ENCODE measurements around the gene TMEM128. TPM values are rescaled to one million over a fixed set of nuclear protein-coding genes. Genes with fewer than 3 reads are reported as not detected.

TMEM128 gene
- total and polyA plus RNA-seq, 2 of the 13 experiments (the other 11 are each of a cell fraction or from before 2014, with no cell fraction given): 19.4 to 27.9 TPM

GRCh38 chr4:4249866-4250265, 1.8 kb upstream of the TMEM128 start:
- BruUV-seq (replicated peaks): no TSS peak
- Histone ChIP-seq H3K36me3 (replicated peaks in 1 of 2; ENCODE audit: control insufficient read depth in 1 of 2, insufficient read depth in 2 of 2, low read length in 2 of 2) (peaks cover 4 to 6% of the 10 kb centered on the region in 2 experiments), H2AFZ (ENCODE audit: low read length) (no peak overlapping the region), H3K4me1 (ENCODE audit: insufficient read depth, low read length) (peaks cover 43% of the 10 kb centered on the region), H3K27ac (ENCODE audit: extremely low read length, insufficient read depth, low read length) (no peak overlapping the region), H3K9me3 (ENCODE audit: low read length) (no peaks in the 10 kb centered on the region), H3K9ac (ENCODE audit: insufficient read depth, low read depth, low read length) (no peak overlapping the region), H3K4me3 (replicated peaks in 1 of 3; ENCODE audit: insufficient read depth in 1 of 3, low read depth in 2 of 3, low read length in 3 of 3) (no peak overlapping the region), H3K79me2 (ENCODE audit: insufficient read depth, low read length) (peaks cover 11% of the 10 kb centered on the region), H3K27me3 (ENCODE audit: control insufficient read depth in 1 of 2, insufficient read depth in 2 of 2, low read length in 2 of 2) (no peaks in the 10 kb centered on the region; a peak in 1 of 5 replicates), H3K4me2 (ENCODE audit: low read depth, low read length) (no peak overlapping the region), H4K20me1 (ENCODE audit: insufficient read depth, low read length) (no peaks in the 10 kb centered on the region)
- no peak for FAIRE-seq
- CTCF ChIA-PET (ENCODE audit: low intra/inter-chr PET ratio, low total read pairs): no interaction called here
- in situ Hi-C loops (cut with HindIII; ENCODE audit: extremely low pct_ligation_motif_present, low pct_unique_long_range_greater_than_20kb): no loop called here
- ATAC-seq: no peak
- DNase-seq (ENCODE audit: low spot score): no peak
- POLR2A ChIA-PET: interaction anchor here (2.2 to 3.7 kb wide), 3 partner anchors 10 to 81 kb away, joined by 5 to 63 read pairs (median 6); no protein-coding TSS in a partner anchor
- intact Hi-C loops (cut with micrococcal nuclease; ENCODE audit: unreplicated experiment): loop anchor here (2.0 kb wide), 1 partner anchor 41 kb away; the partner anchor contains the start of genes LYAR and ZBTB49
- WGBS (ENCODE audit: low lambda C conversion rate): 93% methylated on average over 8 of the region's 8 CpGs
- TF ChIP-seq CSRNP2 (CRISPR knock-in tag; conservative IDR thresholded peaks at IDR 0.05; ENCODE audit: low read depth) (no peak), ZSCAN25 (CRISPR knock-in tag; IDR thresholded peaks at IDR 0.05) (no peak), ZNF234 (CRISPR knock-in tag; conservative IDR thresholded peaks at IDR 0.05) (no peak), ZNF280D (CRISPR knock-in tag; IDR thresholded peaks at IDR 0.05) (no peak), ZNF773 (CRISPR knock-in tag; IDR thresholded peaks at IDR 0.05; ENCODE audit: borderline replicate concordance) (no peak), ZFP91 (CRISPR knock-in tag; IDR thresholded peaks at IDR 0.05; ENCODE audit: borderline replicate concordance) (no peak), HMG20B (CRISPR knock-in tag; conservative IDR thresholded peaks at IDR 0.05) (no peak), ZSCAN9 (CRISPR knock-in tag; IDR thresholded peaks at IDR 0.05; ENCODE audit: borderline replicate concordance) (no peak), TFE3 (CRISPR knock-in tag; IDR thresholded peaks at IDR 0.05) (no peak), ZBTB21 (CRISPR knock-in tag; IDR thresholded peaks at IDR 0.05) (no peak), EZH2 (conservative IDR thresholded peaks at IDR 0.05; ENCODE audit: low read depth, low read length) (no peak), MLXIP (CRISPR knock-in tag; IDR thresholded peaks at IDR 0.05; ENCODE audit: borderline replicate concordance) (no peak), KDM6A (CRISPR knock-in tag; IDR thresholded peaks at IDR 0.05; ENCODE audit: low read depth) (no peak), ZBTB8A (CRISPR knock-in tag; IDR thresholded peaks at IDR 0.05; ENCODE audit: borderline replicate concordance, low read depth) (no peak)

All from HepG2 (cell line).